A549 (cell line): ENCODE measurements around the gene HBG2. TPM values are rescaled to one million over a fixed set of nuclear protein-coding genes. Genes with fewer than 3 reads are reported as not detected.

ENCODE experiments used
- ATAC-seq, 2 experiments: fragments of 200-7000 bp in 1 of 2; fragments of >200 bp in 1 of 2; cut with Nextera tagmentation in 1 of 2; cut with Tn5 transposase in 1 of 2; 3 replicates each; pipeline versions ENCODE4 v1.8.0 to v1.9.1; 2018 to 2020; ENCODE audit warnings: mild to moderate bottlenecking in 1 of 2, moderate library complexity in 1 of 2
- CTCF ChIA-PET: fragments of 300-600 bp; sonication (Branson Sonifier 250); formaldehyde crosslinking; extraction: SDS; loops from one replicate; lab custom pipeline; 2021; ENCODE audit warnings: antibody characterized with exemption, inconsistent platforms; lab: Yijun Ruan, JAX
- POLR2A ChIA-PET: fragments of 350-600 bp; formaldehyde crosslinking; extraction: SDS; loops from one replicate; lab custom pipeline; 2021; ENCODE audit warnings: antibody characterized with exemption, inconsistent platforms; lab: Yijun Ruan, JAX
- DNase-seq, 2 experiments: peaks; one replicate each; pipeline versions ENCODE4 v3.0.0 to v3.0.0-alpha.2; 2011 to 2016; ENCODE audit warnings: low read depth in 1 of 2, low spot score in 1 of 2
- FAIRE-seq: peaks from 2 replicates; lab custom pipeline; 2011; peaks lifted over from hg19 to GRCh38; lab: Jason Lieb, UNC
- H3K27ac ChIP-seq, 2 experiments: fragments of >200 bp; sonication (Bioruptor Twin); formaldehyde crosslinking; 3 replicates each; pipeline ENCODE4 v1.5.1; 2016 to 2017
- H3K4me1 ChIP-seq: fragments of >200 bp; sonication (Bioruptor Twin); formaldehyde crosslinking; 3 replicates; pipeline ENCODE4 v1.6.1; 2016
- H3K4me2 ChIP-seq: fragments of >200 bp; sonication (Bioruptor Twin); formaldehyde crosslinking; 3 replicates; pipeline ENCODE4 v1.6.1; 2016
- H3K4me3 ChIP-seq: fragments of >200 bp; sonication (Bioruptor Twin); formaldehyde crosslinking; 3 replicates; pipeline ENCODE4 v1.5.1; 2016
- H3K9me3 ChIP-seq: fragments of >200 bp; sonication (Bioruptor Twin); formaldehyde crosslinking; 3 replicates; pipeline ENCODE4 v1.6.1; 2016
- CEBPB ChIP-seq, 2 experiments: fragments of >200 bp in 1 of 2; sonication (Bioruptor Twin) in 1 of 2; formaldehyde crosslinking in 1 of 2; IDR thresholded peaks; 2 replicates each; pipeline ENCODE4 v1.6.1; 2012 to 2016
- EHF ChIP-seq: fragments of 250-450 bp; sonication (Bioruptor Pico); IDR thresholded peaks from 2 replicates; pipeline ENCODE4 v1.5.0; 2020; ENCODE audit warnings: mild to moderate bottlenecking
- EHMT2 ChIP-seq: fragments of 200-600 bp; sonication (generic); IDR thresholded peaks from 2 replicates; pipeline ENCODE4 v1.6.1; 2016; ENCODE audit warnings: antibody characterized with exemption, low read depth, mild to moderate bottlenecking, moderate library complexity
- GATA3 ChIP-seq: IDR thresholded peaks from 2 replicates; pipeline ENCODE4 v1.6.1; 2012; ENCODE audit warnings: borderline replicate concordance
- HOXA7 ChIP-seq: fragments of 250-450 bp; sonication (Bioruptor Pico); IDR thresholded peaks from 2 replicates; pipeline ENCODE4 v1.5.0; 2020; ENCODE audit warnings: mild to moderate bottlenecking, moderate library complexity
- JUNB ChIP-seq: fragments of >200 bp; sonication (Bioruptor Twin); formaldehyde crosslinking; IDR thresholded peaks from 2 replicates; pipeline ENCODE4 v1.6.1; 2016
- KDM1A ChIP-seq: fragments of 200-600 bp; sonication (generic); IDR thresholded peaks from 2 replicates; pipeline ENCODE4 v1.6.1; 2016; ENCODE audit warnings: low read depth, mild to moderate bottlenecking
- MYC ChIP-seq: IDR thresholded peaks from 2 replicates; pipeline ENCODE4 v1.6.1; 2012; ENCODE audit warnings: mild to moderate bottlenecking, inconsistent platforms, low read length, improper control_type of control experiment, borderline replicate concordance
- NFE2L2 ChIP-seq: fragments of 150-350 bp; conservative IDR thresholded peaks from 2 replicates; pipeline ENCODE4 v1.6.1; 2014; ENCODE audit warnings: low read length
- NPAS2 ChIP-seq: fragments of 250-450 bp; sonication (Bioruptor Pico); IDR thresholded peaks from 2 replicates; pipeline ENCODE4 v1.8.0; 2022; ENCODE audit warnings: mild to moderate bottlenecking, moderate library complexity, borderline replicate concordance
- NR3C1 ChIP-seq: fragments of >200 bp; sonication (Bioruptor Twin); formaldehyde crosslinking; IDR thresholded peaks from 3 replicates; pipeline ENCODE4 v1.6.1; 2017
- PHF8 ChIP-seq: fragments of 200-600 bp; sonication (generic); IDR thresholded peaks from 2 replicates; pipeline ENCODE4 v1.6.1; 2016; ENCODE audit warnings: low read depth, mild to moderate bottlenecking, antibody characterized with exemption, moderate library complexity, borderline replicate concordance
- RAD21 ChIP-seq, 2 experiments: fragments of >200 bp in 1 of 2; sonication (Bioruptor Twin) in 1 of 2; formaldehyde crosslinking in 1 of 2; IDR thresholded peaks in 1 of 2; conservative IDR thresholded peaks in 1 of 2; 2 replicates in 1 of 2; 3 replicates in 1 of 2; pipeline ENCODE4 v1.6.1; 2012 to 2018; ENCODE audit warnings: inconsistent platforms in 1 of 2
- RCOR1 ChIP-seq: fragments of 150-350 bp; IDR thresholded peaks from 2 replicates; pipeline ENCODE4 v1.6.1; 2014; ENCODE audit warnings: antibody characterized with exemption, low read length, low read depth
- TP53 ChIP-seq: fragments of 250-450 bp; sonication (Bioruptor Pico); IDR thresholded peaks from 2 replicates; pipeline ENCODE4 v1.5.0; 2021; ENCODE audit warnings: mild to moderate bottlenecking, moderate library complexity
- ZSCAN20 ChIP-seq: fragments of 250-450 bp; sonication (Bioruptor Pico); IDR thresholded peaks from 2 replicates; pipeline ENCODE4 v1.8.0; 2022; ENCODE audit warnings: mild to moderate bottlenecking, moderate library complexity
- WGBS: methylation state at CpG from one replicate; pipeline ENCODE4 v1.1.6; 2017; ENCODE audit errors: missing lambda C conversion rate; 5-methylcytosine and 5-hydroxymethylcytosine counted together
- polyA plus RNA-seq, 4 experiments: library from polyadenylated mRNA; depleted of rRNA in 3 of 4; stranded (reverse); fragments of >200 nt; fragmentation: RNase III in 1 of 4; extraction: RNeasy Plus Mini Kit Qiagen cat#74134 plus additional on column Dnase treatment in 1 of 4; gene quantifications; 2 replicates in 3 of 4; 3 replicates in 1 of 4; pipeline ENCODE4 v1.2.3, GENCODE V29; 2011 to 2017
- TF ChIP-seq, protein P1 (sequence below): fragments of >200 bp; sonication (Bioruptor Twin); formaldehyde crosslinking; IDR thresholded peaks from 2 replicates; pipeline ENCODE4 v1.6.1; 2016
- TF ChIP-seq, protein P2 (sequence below): fragments of 150-350 bp; IDR thresholded peaks from 2 replicates; pipeline ENCODE4 v1.6.1; 2014; ENCODE audit warnings: low read depth, mild to moderate bottlenecking, low read length
- TF ChIP-seq, protein P3 (sequence below): fragments of 250-450 bp; sonication (Bioruptor Pico); IDR thresholded peaks from 2 replicates; pipeline ENCODE4 v1.5.0; 2021; ENCODE audit warnings: mild to moderate bottlenecking, moderate library complexity, borderline replicate concordance
- TF ChIP-seq, protein P4 (sequence below): fragments of 200-600 bp; sonication (generic); IDR thresholded peaks from 2 replicates; pipeline ENCODE4 v1.6.1; 2016; ENCODE audit warnings: antibody characterized with exemption, mild to moderate bottlenecking, moderate library complexity
- TF ChIP-seq, protein P5 (sequence below): IDR thresholded peaks from 2 replicates; pipeline ENCODE4 v1.6.1; 2012

The HBG2 gene
- polyA plus RNA-seq, 2 of the 4 experiments (the other 2 are of a cell fraction) = not detected

- peak overlapping the region; percentile 76 to 78 for H3K27ac ChIP-seq
- TF ChIP-seq, protein P1, sequence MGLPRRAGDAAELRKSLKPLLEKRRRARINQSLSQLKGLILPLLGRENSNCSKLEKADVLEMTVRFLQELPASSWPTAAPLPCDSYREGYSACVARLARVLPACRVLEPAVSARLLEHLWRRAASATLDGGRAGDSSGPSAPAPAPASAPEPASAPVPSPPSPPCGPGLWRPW = no peak
- no peak for TF ChIP-seq NFE2L2
- TF ChIP-seq GATA3 = no peak
- no peak for TF ChIP-seq ZSCAN20 (CRISPR knock-in tag)
- no peak for TF ChIP-seq KDM1A
- no peak for TF ChIP-seq JUNB
- ChIA-PET POLR2A (no interaction called here), CTCF (interaction anchor here (1.3 to 3.0 kb wide), 3 partner anchors 11 to 102 kb away, joined by 3 to 13 read pairs (median 5); no protein-coding TSS in a partner anchor)
- DNase-seq = no peak
- ATAC-seq = no peak
- no peak for FAIRE-seq
- H3K4me3 ChIP-seq = no peak overlapping the region
- 92% methylated on average over 4 of the region's 4 CpGs for whole genome bisulfite sequencing
- peaks cover 18% of the 10 kb centered on the region for H3K4me1 ChIP-seq
- peak overlapping the region; percentile 57; the same call in 2 of the 3 replicates for H3K4me2 ChIP-seq
- no peaks in the 10 kb centered on the region for H3K9me3 ChIP-seq
Measured at GRCh38 chr11:5279471-5280090, 25.0 kb upstream of the HBG2 start.

DNA sequence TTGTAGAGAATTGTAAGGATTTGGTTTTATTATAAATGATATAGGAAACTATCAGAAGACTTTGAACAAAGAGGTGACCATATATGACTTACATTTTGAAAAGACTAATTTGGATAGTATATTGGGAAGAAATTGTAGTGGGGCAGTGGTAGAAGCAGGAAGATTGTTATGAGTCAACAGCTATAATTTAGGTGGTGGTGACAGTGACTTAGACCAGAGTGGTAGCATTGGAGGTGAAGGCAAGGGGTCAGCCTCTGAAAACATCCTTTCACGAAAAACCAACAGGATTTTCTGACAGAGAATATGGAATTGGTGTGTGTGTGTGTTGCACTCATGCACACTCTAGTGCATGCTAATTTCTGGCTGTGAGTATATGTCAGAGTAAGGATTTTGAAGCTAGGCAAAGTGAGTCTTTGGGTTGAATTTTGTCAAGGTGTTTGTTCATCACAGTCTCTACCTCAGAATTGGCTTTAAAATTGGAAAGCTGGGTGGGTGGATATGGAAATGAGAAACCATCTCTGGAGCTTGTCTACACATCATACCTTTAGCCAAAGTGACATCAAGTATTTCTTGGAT lies 23.3 kb upstream of the HBG2 start:
- Histone ChIP-seq H3K27ac (peak overlapping the region; percentile 57 to 78; a peak in 3 of 6 replicates), H3K4me2 (no peak overlapping the region), H3K4me3 (no peak overlapping the region), H3K9me3 (no peaks in the 10 kb centered on the region), H3K4me1 (peaks cover 18% of the 10 kb centered on the region)
- ChIA-PET POLR2A (no interaction called here), CTCF (interaction anchor here (0.9 to 1.1 kb wide), 3 partner anchors 13 to 74 kb away, joined by 3 to 5 read pairs (median 3); no protein-coding TSS in a partner anchor)
- DNase-seq = no peak
- 94% methylated on average over 1 of the region's 1 CpG for WGBS
- no peak for TF ChIP-seq PHF8
- TF ChIP-seq MYC = no peak
- no peak for TF ChIP-seq EHF (CRISPR knock-in tag)
- TF ChIP-seq NPAS2 (CRISPR knock-in tag) = no peak
- TF ChIP-seq TP53 (CRISPR knock-in tag) = no peak
- TF ChIP-seq, protein P2, sequence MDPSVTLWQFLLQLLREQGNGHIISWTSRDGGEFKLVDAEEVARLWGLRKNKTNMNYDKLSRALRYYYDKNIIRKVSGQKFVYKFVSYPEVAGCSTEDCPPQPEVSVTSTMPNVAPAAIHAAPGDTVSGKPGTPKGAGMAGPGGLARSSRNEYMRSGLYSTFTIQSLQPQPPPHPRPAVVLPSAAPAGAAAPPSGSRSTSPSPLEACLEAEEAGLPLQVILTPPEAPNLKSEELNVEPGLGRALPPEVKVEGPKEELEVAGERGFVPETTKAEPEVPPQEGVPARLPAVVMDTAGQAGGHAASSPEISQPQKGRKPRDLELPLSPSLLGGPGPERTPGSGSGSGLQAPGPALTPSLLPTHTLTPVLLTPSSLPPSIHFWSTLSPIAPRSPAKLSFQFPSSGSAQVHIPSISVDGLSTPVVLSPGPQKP = no peak
- TF ChIP-seq HOXA7 (CRISPR knock-in tag) = no peak
- TF ChIP-seq NR3C1 = no peak
- no peak for TF ChIP-seq RCOR1
- no peak for TF ChIP-seq JUNB
- TF ChIP-seq, protein P3, sequence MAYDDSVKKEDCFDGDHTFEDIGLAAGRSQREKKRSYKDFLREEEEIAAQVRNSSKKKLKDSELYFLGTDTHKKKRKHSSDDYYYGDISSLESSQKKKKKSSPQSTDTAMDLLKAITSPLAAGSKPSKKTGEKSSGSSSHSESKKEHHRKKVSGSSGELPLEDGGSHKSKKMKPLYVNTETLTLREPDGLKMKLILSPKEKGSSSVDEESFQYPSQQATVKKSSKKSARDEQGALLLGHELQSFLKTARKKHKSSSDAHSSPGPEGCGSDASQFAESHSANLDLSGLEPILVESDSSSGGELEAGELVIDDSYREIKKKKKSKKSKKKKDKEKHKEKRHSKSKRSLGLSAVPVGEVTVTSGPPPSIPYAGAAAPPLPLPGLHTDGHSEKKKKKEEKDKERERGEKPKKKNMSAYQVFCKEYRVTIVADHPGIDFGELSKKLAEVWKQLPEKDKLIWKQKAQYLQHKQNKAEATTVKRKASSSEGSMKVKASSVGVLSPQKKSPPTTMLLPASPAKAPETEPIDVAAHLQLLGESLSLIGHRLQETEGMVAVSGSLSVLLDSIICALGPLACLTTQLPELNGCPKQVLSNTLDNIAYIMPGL (CRISPR knock-in tag) = no peak
- TF ChIP-seq, protein P1 = no peak
- TF ChIP-seq, protein P4, sequence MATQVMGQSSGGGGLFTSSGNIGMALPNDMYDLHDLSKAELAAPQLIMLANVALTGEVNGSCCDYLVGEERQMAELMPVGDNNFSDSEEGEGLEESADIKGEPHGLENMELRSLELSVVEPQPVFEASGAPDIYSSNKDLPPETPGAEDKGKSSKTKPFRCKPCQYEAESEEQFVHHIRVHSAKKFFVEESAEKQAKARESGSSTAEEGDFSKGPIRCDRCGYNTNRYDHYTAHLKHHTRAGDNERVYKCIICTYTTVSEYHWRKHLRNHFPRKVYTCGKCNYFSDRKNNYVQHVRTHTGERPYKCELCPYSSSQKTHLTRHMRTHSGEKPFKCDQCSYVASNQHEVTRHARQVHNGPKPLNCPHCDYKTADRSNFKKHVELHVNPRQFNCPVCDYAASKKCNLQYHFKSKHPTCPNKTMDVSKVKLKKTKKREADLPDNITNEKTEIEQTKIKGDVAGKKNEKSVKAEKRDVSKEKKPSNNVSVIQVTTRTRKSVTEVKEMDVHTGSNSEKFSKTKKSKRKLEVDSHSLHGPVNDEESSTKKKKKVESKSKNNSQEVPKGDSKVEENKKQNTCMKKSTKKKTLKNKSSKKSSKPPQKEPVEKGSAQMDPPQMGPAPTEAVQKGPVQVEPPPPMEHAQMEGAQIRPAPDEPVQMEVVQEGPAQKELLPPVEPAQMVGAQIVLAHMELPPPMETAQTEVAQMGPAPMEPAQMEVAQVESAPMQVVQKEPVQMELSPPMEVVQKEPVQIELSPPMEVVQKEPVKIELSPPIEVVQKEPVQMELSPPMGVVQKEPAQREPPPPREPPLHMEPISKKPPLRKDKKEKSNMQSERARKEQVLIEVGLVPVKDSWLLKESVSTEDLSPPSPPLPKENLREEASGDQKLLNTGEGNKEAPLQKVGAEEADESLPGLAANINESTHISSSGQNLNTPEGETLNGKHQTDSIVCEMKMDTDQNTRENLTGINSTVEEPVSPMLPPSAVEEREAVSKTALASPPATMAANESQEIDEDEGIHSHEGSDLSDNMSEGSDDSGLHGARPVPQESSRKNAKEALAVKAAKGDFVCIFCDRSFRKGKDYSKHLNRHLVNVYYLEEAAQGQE = no peak
- no peak for TF ChIP-seq EHMT2
- TF ChIP-seq, protein P5, sequence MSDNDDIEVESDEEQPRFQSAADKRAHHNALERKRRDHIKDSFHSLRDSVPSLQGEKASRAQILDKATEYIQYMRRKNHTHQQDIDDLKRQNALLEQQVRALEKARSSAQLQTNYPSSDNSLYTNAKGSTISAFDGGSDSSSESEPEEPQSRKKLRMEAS = no peak
- TF ChIP-seq RAD21 (conservative IDR thresholded peaks at IDR 0.05 in 1 of 2, IDR thresholded peaks at IDR 0.05 in 1 of 2) = no peak
- no peak for TF ChIP-seq CEBPB (IDR thresholded peaks at IDR 0.05)
- TF ChIP-seq GATA3 = no peak
- TF ChIP-seq ZSCAN20 (CRISPR knock-in tag) = no peak
- ATAC-seq = no peak
- FAIRE-seq = peak; percentile 67
